ENCODE measurements around the gene WASHC1. TPM values are rescaled to one million over a fixed set of nuclear protein-coding genes. Genes with fewer than 3 reads are reported as not detected.
"Not testable (repeated sequence)": the region's sequence is repeated elsewhere in the genome, so short reads cannot be mapped to it uniquely, and the experiment has no call there.

Gene WASHC1
- total and polyA plus RNA-seq, 12 donors: 6.0 to 18.8 (median 9.3) TPM

DNA sequence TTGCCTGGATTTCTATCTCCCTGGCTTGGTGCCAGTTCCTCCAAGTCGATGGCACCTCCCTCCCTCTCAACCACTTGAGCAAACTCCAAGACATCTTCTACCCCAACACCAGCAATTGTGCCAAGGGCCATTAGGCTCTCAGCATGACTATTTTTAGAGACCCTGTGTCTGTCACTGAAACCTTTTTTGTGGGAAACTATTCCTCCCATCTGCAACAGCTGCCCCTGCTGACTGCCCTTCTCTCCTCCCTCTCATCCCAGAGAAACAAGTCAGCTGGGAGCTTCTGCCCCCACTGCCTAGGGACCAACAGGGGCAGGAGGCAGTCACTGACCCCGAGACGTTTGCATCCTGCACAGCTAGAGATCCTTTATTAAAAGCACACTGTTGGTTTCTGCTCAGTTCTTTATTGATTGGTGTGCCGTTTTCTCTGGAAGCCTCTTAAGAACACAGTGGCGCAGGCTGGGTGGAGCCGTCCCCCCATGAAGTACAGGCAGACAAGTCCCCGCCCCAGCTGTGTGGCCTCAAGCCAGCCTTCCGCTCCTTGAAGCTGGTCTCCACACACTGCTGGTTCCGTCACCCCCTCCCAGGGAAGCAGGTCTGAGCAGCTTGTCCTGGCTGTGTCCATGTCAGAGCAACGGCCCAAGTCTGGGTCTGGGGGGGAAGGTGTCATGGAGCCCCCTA lies 15.0 kb downstream of the WASHC1 start:
- H3K27me3 ChIP-seq; intact Hi-C loops (cut with DNase I); H3K27ac ChIP-seq; H3K4me3 ChIP-seq; H3K9me3 ChIP-seq; ATAC-seq; H3K36me3 ChIP-seq; H3K4me1 ChIP-seq: not testable (repeated sequence)
- WGBS, 2 donors: 74 to 78% methylated on average over 7 of the region's 10 CpGs
- DNase-seq: peak in 1 of 2 donors; percentile 36

DNA sequence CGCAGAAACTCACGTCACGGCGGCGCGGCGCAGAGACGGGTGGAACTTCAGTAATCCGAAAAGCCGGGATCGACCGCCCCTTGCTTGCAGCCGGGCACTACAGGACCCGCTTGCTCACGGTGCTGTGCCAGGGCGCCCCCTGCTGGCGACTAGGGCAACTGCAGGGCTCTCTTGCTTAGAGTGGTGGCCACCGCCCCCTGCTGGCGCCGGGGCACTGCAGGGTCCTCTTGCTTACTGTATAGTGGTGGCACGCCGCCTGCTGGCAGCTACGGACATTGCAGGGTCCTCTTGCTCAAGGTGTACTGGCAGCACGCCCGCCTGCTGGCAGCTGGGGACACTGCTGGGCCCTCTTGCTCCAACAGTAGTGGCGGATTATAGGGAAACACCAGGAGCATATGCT lies 18.1 kb downstream of the WASHC1 start:
- ATAC-seq; H3K27me3 ChIP-seq; intact Hi-C loops (cut with DNase I); H3K4me1 ChIP-seq; H3K36me3 ChIP-seq; H3K4me3 ChIP-seq; H3K9me3 ChIP-seq; H3K27ac ChIP-seq: not testable (repeated sequence)
- TF ChIP-seq, protein P1, sequence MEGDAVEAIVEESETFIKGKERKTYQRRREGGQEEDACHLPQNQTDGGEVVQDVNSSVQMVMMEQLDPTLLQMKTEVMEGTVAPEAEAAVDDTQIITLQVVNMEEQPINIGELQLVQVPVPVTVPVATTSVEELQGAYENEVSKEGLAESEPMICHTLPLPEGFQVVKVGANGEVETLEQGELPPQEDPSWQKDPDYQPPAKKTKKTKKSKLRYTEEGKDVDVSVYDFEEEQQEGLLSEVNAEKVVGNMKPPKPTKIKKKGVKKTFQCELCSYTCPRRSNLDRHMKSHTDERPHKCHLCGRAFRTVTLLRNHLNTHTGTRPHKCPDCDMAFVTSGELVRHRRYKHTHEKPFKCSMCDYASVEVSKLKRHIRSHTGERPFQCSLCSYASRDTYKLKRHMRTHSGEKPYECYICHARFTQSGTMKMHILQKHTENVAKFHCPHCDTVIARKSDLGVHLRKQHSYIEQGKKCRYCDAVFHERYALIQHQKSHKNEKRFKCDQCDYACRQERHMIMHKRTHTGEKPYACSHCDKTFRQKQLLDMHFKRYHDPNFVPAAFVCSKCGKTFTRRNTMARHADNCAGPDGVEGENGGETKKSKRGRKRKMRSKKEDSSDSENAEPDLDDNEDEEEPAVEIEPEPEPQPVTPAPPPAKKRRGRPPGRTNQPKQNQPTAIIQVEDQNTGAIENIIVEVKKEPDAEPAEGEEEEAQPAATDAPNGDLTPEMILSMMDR (IDR thresholded peaks at IDR 0.05): peak; percentile 12 to 55 (median 29)
- 31 to 68% methylated on average over 8 to 21 of the region's 26 CpGs for WGBS, 2 donors
- DNase-seq: peak; percentile 20 to 57

DNA sequence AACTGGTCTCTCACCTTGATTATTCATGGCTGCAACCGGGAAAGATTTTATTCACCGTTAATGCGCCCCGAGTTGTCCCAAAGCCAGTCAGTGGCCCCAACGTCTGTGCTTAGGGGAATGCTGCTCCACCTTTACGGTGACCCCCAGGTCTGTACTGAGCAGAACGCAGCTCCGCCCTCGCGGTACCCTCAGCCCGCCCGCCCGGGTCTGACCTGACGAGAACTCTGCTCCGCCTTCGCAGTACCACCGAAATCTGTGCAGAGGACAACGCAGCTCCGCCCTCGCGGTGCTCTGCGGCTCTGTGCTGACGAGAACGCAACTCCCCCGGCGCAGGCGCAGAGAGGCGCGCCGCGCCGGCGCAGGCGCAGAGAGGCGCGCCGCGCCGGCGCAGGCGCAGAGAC lies 18.6 kb downstream of the WASHC1 start:
- intact Hi-C loops (cut with DNase I); H3K9me3 ChIP-seq; H3K4me3 ChIP-seq; H3K27ac ChIP-seq; H3K4me1 ChIP-seq; H3K36me3 ChIP-seq; H3K27me3 ChIP-seq: not testable (repeated sequence)
- DNase-seq (peak in 1 of 2 donors; percentile 18), ATAC-seq (peak in 2 of 8 donors; percentile 87 to 97)
- 72 to 80% methylated on average over 19 to 41 of the region's 41 CpGs for WGBS, 2 donors

DNA sequence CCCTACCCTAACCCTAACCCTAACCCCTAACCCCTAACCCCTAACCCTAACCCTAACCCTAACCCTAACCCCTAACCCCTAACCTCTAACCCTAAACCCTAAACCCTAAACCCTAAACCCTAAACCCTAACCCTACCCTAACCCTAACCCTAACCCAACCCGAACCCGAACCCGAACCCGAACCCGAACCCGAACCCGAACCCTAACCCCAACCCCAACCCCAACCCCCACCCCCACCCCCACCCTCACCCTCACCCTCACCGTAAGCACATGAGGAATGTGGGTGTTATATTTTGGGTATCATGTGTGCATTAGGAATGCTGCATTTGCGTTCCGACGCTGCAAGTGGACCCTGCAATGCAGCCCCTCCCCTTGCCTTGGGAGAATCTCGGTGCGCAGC lies 19.0 kb downstream of the WASHC1 start:
- H3K27ac ChIP-seq; H3K9me3 ChIP-seq; H3K36me3 ChIP-seq; DNase-seq; H3K4me1 ChIP-seq; H3K4me3 ChIP-seq; H3K27me3 ChIP-seq; intact Hi-C loops (cut with DNase I): not testable (repeated sequence)
- WGBS, 2 donors: 73 to 86% methylated on average over 10 to 11 of the region's 13 CpGs
- peak in 3 of 8 donors; percentile 47 to 96 (median 79) for ATAC-seq

Other genes starting within 250 kb of the WASHC1 start
- gene FOXD4, start 89.0 kb upstream of the WASHC1 start, total RNA-seq: under 1 TPM in 5 of 10 donors, not detected in 5; 0.11 to 0.27 (median 0.13) TPM
- gene FOXD4, start 89.0 kb upstream of the WASHC1 start, polyA plus RNA-seq: under 1 TPM in 1 of 2 donors, not detected in 1; 0.23 TPM
- 10 to 100 TPM; 17.7 to 30.4 (median 19.9) TPM for gene ZNG1A, start 149.6 kb upstream of the WASHC1 start, total RNA-seq
- 10 to 100 TPM; 14.2 to 43.4 TPM for gene ZNG1A, start 149.6 kb upstream of the WASHC1 start, polyA plus RNA-seq
- 10 to 100 TPM in 1 of 10 donors, 1 to 10 TPM in 9; 1.6 to 24.3 (median 2.8) TPM for gene DOCK8, start 185.4 kb upstream of the WASHC1 start, total RNA-seq
- 1 to 10 TPM in 1 of 2 donors, under 1 TPM in 1; 0.83 to 2.2 TPM for gene DOCK8, start 185.4 kb upstream of the WASHC1 start, polyA plus RNA-seq